Lower leg skin (tissue), 4 donors: ENCODE data around the gene SLC6A1. TPM values are rescaled to one million over a fixed set of nuclear protein-coding genes. Genes with fewer than 3 reads are reported as not detected.

Experiments used
- DNase-seq, 2 donors: peaks; one replicate each; pipeline ENCODE4 v3.0.0-alpha.2; 2019; ENCODE audit warnings: low spot score in 2 of 2
- H3K4me3 ChIP-seq: fragments of 200-600 bp; sonication (generic); 2 replicates; pipeline ENCODE4 v1.5.1; 2017; ENCODE audit warnings: mild to moderate bottlenecking, low read depth; ENCODE audit not compliant: poor library complexity, severe bottlenecking
- CTCF ChIP-seq, 3 donors: fragments of 450-650 bp; IDR thresholded peaks; one replicate each; pipeline ENCODE4 v1.5.1; 2016; ENCODE audit warnings: antibody characterized with exemption in 3 of 3, mild to moderate bottlenecking in 3 of 3, moderate library complexity in 2 of 3
- POLR2A ChIP-seq, 2 donors: fragments of 450-650 bp; IDR thresholded peaks; one replicate each; pipeline ENCODE4 v1.6.1; 2016 to 2017; ENCODE audit warnings: antibody characterized with exemption in 2 of 2, mild to moderate bottlenecking in 1 of 2, moderate library complexity in 1 of 2
- WGBS, 2 donors: methylation state at CpG; one replicate each; pipeline ENCODE4 v1.1.5; 2018; 5-methylcytosine and 5-hydroxymethylcytosine counted together
- intact Hi-C: fragments of 100-400 bp; cut with DNase I; formaldehyde crosslinking; loops from one replicate; pipeline ENCODE4 v1.15.0; 2023; ENCODE audit warnings: low total_unique reads
- total RNA-seq, 4 donors: library from RNA; depleted of rRNA; stranded (reverse); fragments of >200 nt; gene quantifications; one replicate each; pipeline ENCODE4 v1.1.0, GENCODE V29; 2016

The SLC6A1 gene
- total RNA-seq, 4 donors from 2014 or later: 0.10 to 2.3 (median 1.1) TPM; not detected in 1

GRCh38 chr3:11086856-11087255 is 94.3 kb downstream of the SLC6A1 start:
- DNase-seq: no peak
- 39 to 56% methylated on average over 5 of the region's 5 CpGs for WGBS, 2 donors
- intact Hi-C loops: no loop called here
- TF ChIP-seq CTCF (IDR thresholded peaks at IDR 0.05) (no peak), POLR2A (IDR thresholded peaks at IDR 0.05) (no peak)
- no peak overlapping the region for H3K4me3 ChIP-seq

GRCh38 chr3:11088066-11088465 is 95.5 kb downstream of the SLC6A1 start:
- DNase-seq: no peak
- intact Hi-C loops: no loop called here
- TF ChIP-seq POLR2A (IDR thresholded peaks at IDR 0.05): no peak
- no peak for TF ChIP-seq CTCF (IDR thresholded peaks at IDR 0.05)

GRCh38 chr3:11088831-11089230 is 96.3 kb downstream of the SLC6A1 start:
- TF ChIP-seq CTCF (IDR thresholded peaks at IDR 0.05): no peak
- no peak for TF ChIP-seq POLR2A (IDR thresholded peaks at IDR 0.05)
- whole genome bisulfite sequencing, 2 donors: 69 to 75% methylated on average over 4 of the region's 4 CpGs
- no peak overlapping the region for H3K4me3 ChIP-seq
- DNase-seq: no peak
- intact Hi-C loops: no loop called here

More at GRCh38 chr3:11088066-11088465, 95.5 kb downstream of the SLC6A1 start:
- WGBS, 2 donors: 78 to 81% methylated on average over 4 of the region's 4 CpGs
- no peak overlapping the region for H3K4me3 ChIP-seq

Other genes with a start within 250 kb of the SLC6A1 start
- 1 to 10 TPM; 1.8 to 7.8 (median 5.3) TPM for gene SLC6A11, start 176.5 kb upstream of the SLC6A1 start, total RNA-seq
- gene HRH1, start 161.7 kb downstream of the SLC6A1 start, total RNA-seq: 10 to 100 TPM in 2 of 4 donors, 1 to 10 TPM in 2; 6.4 to 19.8 (median 10.1) TPM